B cell (primary cell): Measurements from ENCODE around the gene MAMLD1. TPM values are rescaled to one million over a fixed set of nuclear protein-coding genes. Genes with fewer than 3 reads are reported as not detected.

Source experiments
- ATAC-seq: fragments of 200-7000 bp; cut with Tn5 transposase; one replicate; pipeline ENCODE4 v1.10.0; 2021; ENCODE audit warnings: low read depth, mild to moderate bottlenecking, moderate number of reproducible peaks, moderate library complexity
- CTCF ChIA-PET: fragments of 350-600 bp; sonication (Branson Sonifier 250); formaldehyde crosslinking; loops from one replicate; lab custom pipeline; 2021; ENCODE audit warnings: antibody characterized with exemption, inconsistent platforms; lab: Charles Lee
- POLR2A ChIA-PET: fragments of 350-600 bp; sonication (Branson Sonifier 250); formaldehyde crosslinking; loops from one replicate; lab custom pipeline; 2021; ENCODE audit warnings: antibody characterized with exemption; lab: Charles Lee
- DNase-seq: peaks from one replicate; pipeline ENCODE4 v3.0.0; 2013
- H2AFZ ChIP-seq: 2 replicates; pipeline ENCODE4 v1.6.1; 2012; ENCODE audit warnings: mild to moderate bottlenecking, low read depth, low read length; ENCODE audit not compliant: insufficient read depth, poor library complexity, severe bottlenecking
- H3K27ac ChIP-seq, 2 donors: 1 replicate in 1 of 2; 2 replicates in 1 of 2; pipeline ENCODE4 v1.5.1; 2012 to 2013; ENCODE audit warnings: low read length in 2 of 2, mild to moderate bottlenecking in 2 of 2, moderate library complexity in 1 of 2
- H3K27me3 ChIP-seq, 4 experiments: fragments of 200-600 bp in 1 of 4; sonication (generic) in 1 of 4; replicated peaks in 1 of 4; 1 replicate in 2 of 4; 2 replicates in 2 of 4; pipeline versions ENCODE4 v1.6.1 to v1.7.0; 2013 to 2016; ENCODE audit warnings: low read length in 3 of 4, mild to moderate bottlenecking in 2 of 4, mixed read lengths in 1 of 4, moderate library complexity in 1 of 4; ENCODE audit not compliant: insufficient read depth in 4 of 4, control insufficient read depth in 3 of 4; ENCODE audit errors: control extremely low read depth in 1 of 4
- H3K36me3 ChIP-seq, 2 experiments: replicated peaks in 1 of 2; 1 replicate in 1 of 2; 2 replicates in 1 of 2; pipeline versions ENCODE4 v1.6.1 to v1.7.1; 2013; ENCODE audit warnings: low read length in 1 of 2; ENCODE audit not compliant: insufficient read depth in 2 of 2, control insufficient read depth in 1 of 2; ENCODE audit errors: control extremely low read depth in 1 of 2, extremely low read depth in 1 of 2
- H3K4me1 ChIP-seq, 2 donors: fragments of 200-600 bp in 1 of 2; sonication (generic) in 1 of 2; 1 replicate in 1 of 2; 2 replicates in 1 of 2; pipeline versions ENCODE4 v1.5.1 to v1.6.1; 2013 to 2017; ENCODE audit warnings: low read length in 2 of 2; ENCODE audit not compliant: control insufficient read depth in 2 of 2, insufficient read depth in 2 of 2
- H3K4me2 ChIP-seq: replicated peaks from 2 replicates; pipeline ENCODE3; 2012; ENCODE audit warnings: mild to moderate bottlenecking, low read depth, low read length; ENCODE audit not compliant: poor library complexity, severe bottlenecking
- H3K4me3 ChIP-seq, 5 experiments: fragments of 200-600 bp in 1 of 5; sonication (generic) in 1 of 5; 1 replicate in 3 of 5; 2 replicates in 2 of 5; pipeline versions ENCODE4 v1.5.1 to v1.7.0; 2011 to 2016; ENCODE audit warnings: low read length in 4 of 5, mild to moderate bottlenecking in 4 of 5, low read depth in 2 of 5, control low read depth in 1 of 5, moderate library complexity in 1 of 5; ENCODE audit not compliant: insufficient read depth in 1 of 5; ENCODE audit errors: control extremely low read depth in 1 of 5, extremely low read depth in 1 of 5
- H3K79me2 ChIP-seq: fragments of 200-600 bp; sonication (generic); one replicate; pipeline ENCODE4 v1.6.0; 2016; ENCODE audit warnings: low read length; ENCODE audit not compliant: control insufficient read depth, insufficient read depth
- H3K9ac ChIP-seq: fragments of 200-600 bp; sonication (generic); 2 replicates; pipeline ENCODE4 v1.6.1; 2017; ENCODE audit warnings: mild to moderate bottlenecking, low read length, moderate library complexity
- H3K9me3 ChIP-seq, 3 donors: one replicate each; pipeline versions ENCODE4 v1.6.1 to v1.7.1; 2013; ENCODE audit warnings: low read length in 2 of 3; ENCODE audit not compliant: control insufficient read depth in 2 of 3, insufficient read depth in 1 of 3; ENCODE audit errors: control extremely low read depth in 1 of 3
- H4K20me1 ChIP-seq: 2 replicates; pipeline ENCODE4 v1.6.0; 2012; ENCODE audit warnings: mild to moderate bottlenecking, low read length; ENCODE audit not compliant: insufficient read depth, control insufficient read depth, poor library complexity, severe bottlenecking
- H3K27ac Mint-ChIP-seq: one replicate; pipeline ENCODE4 v1.8.0; 2021; ENCODE audit warnings: mixed read lengths
- H3K27me3 Mint-ChIP-seq: one replicate; pipeline ENCODE4 v1.8.0; 2021; ENCODE audit warnings: mixed read lengths
- H3K4me1 Mint-ChIP-seq: one replicate; pipeline ENCODE4 v1.8.0; 2021; ENCODE audit warnings: mixed read lengths
- H3K4me3 Mint-ChIP-seq: one replicate; pipeline ENCODE4 v1.8.0; 2021; ENCODE audit warnings: mixed read lengths
- H3K9me3 Mint-ChIP-seq: one replicate; pipeline ENCODE4 v1.8.0; 2022; ENCODE audit warnings: mixed read lengths; ENCODE audit not compliant: insufficient read depth
- CTCF ChIP-seq: fragments of 200-600 bp; IDR thresholded peaks from one replicate; pipeline ENCODE4 v1.8.0; 2022; ENCODE audit warnings: antibody characterized with exemption, mild to moderate bottlenecking
- EZH2 ChIP-seq: IDR thresholded peaks from 2 replicates; pipeline ENCODE4 v1.6.1; 2012; ENCODE audit warnings: borderline replicate concordance, low read depth, mild to moderate bottlenecking, moderate library complexity, low read length; ENCODE audit not compliant: insufficient read depth, poor library complexity, severe bottlenecking
- WGBS: methylation state at CpG from one replicate; pipeline ENCODE4 v1.1.5; 2013; ENCODE audit warnings: missing lambda C conversion rate; ENCODE audit not compliant: insufficient coverage; 5-methylcytosine and 5-hydroxymethylcytosine counted together
- intact Hi-C: fragments of 100-400 bp; cut with micrococcal nuclease; formaldehyde crosslinking; loops from one replicate; pipeline ENCODE4 v1.10.0; 2022
- polyA plus RNA-seq: library from polyadenylated mRNA; depleted of rRNA; stranded (reverse); fragments of >200 nt; gene quantifications from 2 replicates; pipeline ENCODE4 v1.2.3, GENCODE V29; 2012
- total RNA-seq, 2 donors: library from RNA; stranded (reverse); fragments of 120-200 nt in 1 of 2; gene quantifications; 1 replicate in 1 of 2; 2 replicates in 1 of 2; pipeline versions ENCODE4 v1.2.3 to v1.2.4, GENCODE V29; 2013 to 2022

Gene MAMLD1
- total and polyA plus RNA-seq, 2 donors (not counting 1 experiment from before 2014, with no cell fraction given): 1.4 to 1.9 TPM

GRCh38 chrX:150456466-150456865 lies 93.3 kb downstream of the MAMLD1 start:
- H2AFZ ChIP-seq: no peak overlapping the region
- H3K27me3 ChIP-seq: no peaks in the 10 kb centered on the region
- intact Hi-C loops: no loop called here
- CTCF ChIA-PET: interaction anchor here (0.9 kb wide), 1 partner anchor 131 kb away, joined by 3 read pairs; no protein-coding TSS in a partner anchor
- H3K4me3 Mint-ChIP-seq: no peak overlapping the region
- no peaks in the 10 kb centered on the region for H3K27me3 Mint-ChIP-seq
- POLR2A ChIA-PET: no interaction called here
- no peaks in the 10 kb centered on the region for H3K4me1 ChIP-seq
- no peaks in the 10 kb centered on the region for H3K4me1 Mint-ChIP-seq
- DNase-seq (no peak), ATAC-seq (no peak)
- no peak overlapping the region for H3K4me2 ChIP-seq
- no peaks in the 10 kb centered on the region for H3K79me2 ChIP-seq
- no peak overlapping the region for H3K4me3 ChIP-seq
- no peak for TF ChIP-seq CTCF
- no peak for TF ChIP-seq EZH2
- 42% methylated on average over 4 of the region's 6 CpGs for WGBS
- no peak overlapping the region for H3K27ac Mint-ChIP-seq
- no peaks in the 10 kb centered on the region for H4K20me1 ChIP-seq
- H3K27ac ChIP-seq: no peak overlapping the region
- no peaks in the 10 kb centered on the region for H3K9me3 ChIP-seq
- no peaks in the 10 kb centered on the region for H3K36me3 ChIP-seq
- H3K9me3 Mint-ChIP-seq: no peaks in the 10 kb centered on the region
- H3K9ac ChIP-seq: no peak overlapping the region

DNA sequence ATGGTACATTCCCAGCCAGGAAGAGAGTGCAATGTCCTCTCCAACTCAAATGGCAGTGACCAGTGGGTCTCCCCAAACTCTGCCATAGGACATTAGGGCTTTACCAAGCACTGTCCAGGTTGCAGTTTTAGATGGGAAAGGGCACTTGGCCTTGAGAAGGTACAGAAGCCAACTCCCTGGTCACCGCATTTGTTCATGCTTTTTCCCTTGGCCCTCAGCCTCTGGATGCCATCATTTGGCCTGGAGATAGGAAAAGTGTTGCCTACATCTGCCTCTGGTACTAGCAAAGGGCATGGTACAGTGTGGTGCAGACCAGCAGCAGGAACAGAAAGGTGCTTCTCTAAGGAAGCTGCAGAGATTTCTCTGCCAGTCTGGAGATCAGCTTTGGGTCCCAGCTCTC lies 93.8 kb downstream of the MAMLD1 start:
- no peak overlapping the region for H3K4me3 Mint-ChIP-seq
- H4K20me1 ChIP-seq: no peaks in the 10 kb centered on the region
- no peaks in the 10 kb centered on the region for H3K9me3 ChIP-seq
- no peaks in the 10 kb centered on the region for H3K27me3 Mint-ChIP-seq
- no peak overlapping the region for H3K4me2 ChIP-seq
- TF ChIP-seq EZH2: no peak
- no peak for TF ChIP-seq CTCF
- H3K36me3 ChIP-seq: no peaks in the 10 kb centered on the region
- no peak for DNase-seq
- H3K9ac ChIP-seq: no peak overlapping the region
- no peak overlapping the region for H3K27ac Mint-ChIP-seq
- WGBS: no CpG with 5 or more reads among the region's 1 CpG
- no peak for ATAC-seq
- ChIA-PET CTCF (no interaction called here), POLR2A (no interaction called here)
- H3K9me3 Mint-ChIP-seq: no peaks in the 10 kb centered on the region
- H3K4me1 ChIP-seq: no peaks in the 10 kb centered on the region
- intact Hi-C loops: no loop called here
- H3K4me3 ChIP-seq: no peak overlapping the region
- no peaks in the 10 kb centered on the region for H3K79me2 ChIP-seq
- H3K4me1 Mint-ChIP-seq: no peaks in the 10 kb centered on the region
- no peak overlapping the region for H2AFZ ChIP-seq
- H3K27me3 ChIP-seq: no peaks in the 10 kb centered on the region
- H3K27ac ChIP-seq: no peak overlapping the region
